Dedifferentiated amniotic fluid mesenchymal stem cell (primary cell): ENCODE data around the gene SESTD1.
"Not testable (repeated sequence)": the region's sequence is repeated elsewhere in the genome, so short reads cannot be mapped to it uniquely, and the experiment has no call there.

Experiments
- DNase-seq: peaks from one replicate; pipeline ENCODE4 v3.0.0-alpha.2; 2016; ENCODE audit errors: extremely low spot score

SESTD1 gene

GRCh38 chr2:179239195-179239594 lies 25.4 kb downstream of the SESTD1 start:
- DNase-seq: no peak

- DNase-seq: no peak
Observed at GRCh38 chr2:179238027-179238426, 26.6 kb downstream of the SESTD1 start.

- no peak for DNase-seq
Observed at GRCh38 chr2:179237209-179237946, 27.3 kb downstream of the SESTD1 start.

GRCh38 chr2:179235463-179236108 lies 29.0 kb downstream of the SESTD1 start:
- DNase-seq: peak; percentile 63

- no peak for DNase-seq
Observed at GRCh38 chr2:179234658-179235240, 29.9 kb downstream of the SESTD1 start.

GRCh38 chr2:179233626-179234430 lies 30.8 kb downstream of the SESTD1 start:
- no peak for DNase-seq

- DNase-seq: no peak
Observed at GRCh38 chr2:179233083-179233490, 31.5 kb downstream of the SESTD1 start.

GRCh38 chr2:179226961-179227259 lies 37.7 kb downstream of the SESTD1 start:
- no peak for DNase-seq

- DNase-seq: no peak
Observed at GRCh38 chr2:179226203-179226960, 38.2 kb downstream of the SESTD1 start.

- DNase-seq: no peak
Observed at GRCh38 chr2:179224361-179224760, 40.3 kb downstream of the SESTD1 start.

- no peak for DNase-seq
Observed at GRCh38 chr2:179222076-179222475, 42.6 kb downstream of the SESTD1 start.

- DNase-seq: peak; percentile 87
Observed at GRCh38 chr2:179218848-179219594, 45.6 kb downstream of the SESTD1 start.

GRCh38 chr2:179214671-179215070 lies 50.0 kb downstream of the SESTD1 start:
- not testable (repeated sequence) for DNase-seq

GRCh38 chr2:179211355-179211754 lies 53.3 kb downstream of the SESTD1 start:
- DNase-seq: no peak

- DNase-seq: not testable (repeated sequence)
Observed at GRCh38 chr2:179208277-179208676, 56.4 kb downstream of the SESTD1 start.

- DNase-seq: no peak
Observed at GRCh38 chr2:179207047-179207446, 57.6 kb downstream of the SESTD1 start.

GRCh38 chr2:179201869-179202268 lies 62.8 kb downstream of the SESTD1 start:
- no peak for DNase-seq

GRCh38 chr2:179195926-179196590 lies 68.6 kb downstream of the SESTD1 start:
- not testable (repeated sequence) for DNase-seq

GRCh38 chr2:179195141-179195540 lies 69.5 kb downstream of the SESTD1 start:
- DNase-seq: no peak

- no peak for DNase-seq
Observed at GRCh38 chr2:179193759-179194394, 70.8 kb downstream of the SESTD1 start.
